WERI-Rb-1 (cell line): ENCODE measurements around the gene NUDT1.
"Not testable (repeated sequence)": the region's sequence is repeated elsewhere in the genome, so short reads cannot be mapped to it uniquely, and the experiment has no call there.

Experiments
- DNase-seq: peaks from one replicate; pipeline ENCODE4 v3.0.0-alpha.2; 2020
- H3K27ac ChIP-seq: fragments of 250-450 bp; sonication (Bioruptor Pico); 2 replicates; pipeline ENCODE4 v1.5.1; 2020; ENCODE audit warnings: mild to moderate bottlenecking, moderate library complexity
- H3K27me3 ChIP-seq: fragments of 250-450 bp; sonication (Bioruptor Pico); 2 replicates; pipeline ENCODE4 v1.5.1; 2021; ENCODE audit warnings: mild to moderate bottlenecking, low read depth, moderate library complexity; ENCODE audit not compliant: insufficient read depth, severe bottlenecking
- H3K36me3 ChIP-seq: fragments of 250-450 bp; sonication (Bioruptor Pico); 2 replicates; pipeline ENCODE4 v1.5.1; 2020; ENCODE audit warnings: mild to moderate bottlenecking, moderate library complexity
- H3K4me3 ChIP-seq: 2 replicates; pipeline ENCODE4 v1.5.1; 2011; ENCODE audit warnings: low read depth, mild to moderate bottlenecking, control low read depth, low read length
- H3K9me3 ChIP-seq: fragments of 250-450 bp; sonication (Bioruptor Pico); 2 replicates; pipeline ENCODE4 v1.5.1; 2021; ENCODE audit warnings: mild to moderate bottlenecking, moderate library complexity; ENCODE audit not compliant: severe bottlenecking
- TF ChIP-seq, protein P1 (sequence below): IDR thresholded peaks from 2 replicates; pipeline ENCODE4 v1.5.1; 2011; ENCODE audit warnings: low read depth, mild to moderate bottlenecking, control low read depth, inconsistent platforms, low read length

NUDT1 gene

GRCh38 chr7:2263176-2263575 is 21.1 kb downstream of the NUDT1 start:
- Histone ChIP-seq H3K27ac (peak overlapping the region; percentile 60), H3K9me3 (no peaks in the 10 kb centered on the region), H3K27me3 (no peaks in the 10 kb centered on the region), H3K4me3 (no peak overlapping the region), H3K36me3 (peaks cover 37% of the 10 kb centered on the region)
- TF ChIP-seq, protein P1, sequence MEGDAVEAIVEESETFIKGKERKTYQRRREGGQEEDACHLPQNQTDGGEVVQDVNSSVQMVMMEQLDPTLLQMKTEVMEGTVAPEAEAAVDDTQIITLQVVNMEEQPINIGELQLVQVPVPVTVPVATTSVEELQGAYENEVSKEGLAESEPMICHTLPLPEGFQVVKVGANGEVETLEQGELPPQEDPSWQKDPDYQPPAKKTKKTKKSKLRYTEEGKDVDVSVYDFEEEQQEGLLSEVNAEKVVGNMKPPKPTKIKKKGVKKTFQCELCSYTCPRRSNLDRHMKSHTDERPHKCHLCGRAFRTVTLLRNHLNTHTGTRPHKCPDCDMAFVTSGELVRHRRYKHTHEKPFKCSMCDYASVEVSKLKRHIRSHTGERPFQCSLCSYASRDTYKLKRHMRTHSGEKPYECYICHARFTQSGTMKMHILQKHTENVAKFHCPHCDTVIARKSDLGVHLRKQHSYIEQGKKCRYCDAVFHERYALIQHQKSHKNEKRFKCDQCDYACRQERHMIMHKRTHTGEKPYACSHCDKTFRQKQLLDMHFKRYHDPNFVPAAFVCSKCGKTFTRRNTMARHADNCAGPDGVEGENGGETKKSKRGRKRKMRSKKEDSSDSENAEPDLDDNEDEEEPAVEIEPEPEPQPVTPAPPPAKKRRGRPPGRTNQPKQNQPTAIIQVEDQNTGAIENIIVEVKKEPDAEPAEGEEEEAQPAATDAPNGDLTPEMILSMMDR: no peak
- DNase-seq: no peak

- H3K36me3 ChIP-seq: peaks cover 37% of the 10 kb centered on the region
- H3K4me3 ChIP-seq: no peak overlapping the region
- no peaks in the 10 kb centered on the region for H3K27me3 ChIP-seq
- TF ChIP-seq, protein P1: no peak
- H3K9me3 ChIP-seq: no peaks in the 10 kb centered on the region
- H3K27ac ChIP-seq: no peak overlapping the region
- DNase-seq: no peak
Observed at GRCh38 chr7:2264158-2264557, 22.1 kb downstream of the NUDT1 start.

DNA sequence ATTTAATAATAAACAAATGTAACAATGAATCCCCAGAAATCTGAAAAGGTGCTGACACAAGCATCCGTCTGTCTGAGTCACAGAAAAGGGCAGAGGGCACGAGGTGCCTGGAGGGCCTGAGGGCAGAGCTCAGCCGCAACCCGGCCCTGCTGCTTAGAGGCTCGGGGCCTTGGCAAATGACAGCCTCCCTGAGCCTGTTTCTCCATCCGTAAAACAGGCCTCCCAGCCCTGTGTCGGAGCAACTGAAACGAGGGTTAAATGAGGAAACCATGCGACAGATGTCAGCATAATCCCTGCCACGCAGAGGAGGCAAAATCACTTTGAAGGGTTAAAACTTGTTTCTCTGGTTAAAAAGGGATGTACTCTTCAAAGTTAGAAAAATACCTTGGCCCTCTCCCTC is 24.9 kb downstream of the NUDT1 start:
- H3K27me3 ChIP-seq: no peaks in the 10 kb centered on the region
- no peaks in the 10 kb centered on the region for H3K9me3 ChIP-seq
- TF ChIP-seq, protein P1: no peak
- peaks cover 27% of the 10 kb centered on the region for H3K36me3 ChIP-seq
- H3K27ac ChIP-seq: peak overlapping the region; percentile 95
- DNase-seq: peak; percentile 82
- H3K4me3 ChIP-seq: no peak overlapping the region

DNA sequence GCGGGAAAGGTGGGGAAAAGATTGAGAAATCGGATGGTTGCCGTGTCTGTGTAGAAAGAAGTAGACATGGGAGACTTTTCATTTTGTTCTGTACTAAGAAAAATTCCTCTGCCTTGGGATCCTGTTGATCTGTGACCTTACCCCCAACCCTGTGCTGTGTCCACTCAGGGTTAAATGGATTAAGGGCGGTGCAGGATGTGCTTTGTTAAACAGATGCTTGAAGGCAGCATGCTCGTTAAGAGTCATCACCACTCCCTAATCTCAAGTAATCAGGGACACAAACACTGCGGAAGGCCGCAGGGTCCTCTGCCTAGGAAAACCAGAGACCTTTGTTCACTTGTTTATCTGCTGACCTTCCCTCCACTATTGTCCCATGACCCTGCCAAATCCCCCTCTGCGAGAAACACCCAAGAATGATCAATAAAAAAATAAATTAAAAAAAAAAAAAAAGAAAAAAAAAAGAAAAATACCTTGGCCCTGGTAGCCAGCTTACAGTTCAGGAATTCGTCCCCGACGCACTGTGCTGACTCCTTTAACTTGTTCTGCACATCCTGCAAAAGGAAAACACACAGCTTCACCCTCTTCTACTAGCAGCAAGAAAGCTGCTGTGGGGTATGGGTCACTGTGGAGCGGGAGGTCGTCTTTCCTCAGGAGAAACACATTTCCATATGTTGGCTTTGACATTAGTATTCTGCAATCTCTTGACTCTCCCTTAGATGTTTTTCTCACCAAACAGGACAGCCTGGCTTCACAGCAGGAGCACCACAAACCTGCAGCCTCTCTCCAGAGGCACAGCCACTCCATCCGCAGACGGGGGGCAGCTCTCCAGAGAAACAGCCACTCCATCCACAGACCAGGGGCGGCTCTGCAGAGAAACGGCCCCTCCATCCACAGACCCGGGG is 27.3 kb downstream of the NUDT1 start:
- peak overlapping the region; percentile 73 for H3K27ac ChIP-seq
- H3K27me3 ChIP-seq, H3K4me3 ChIP-seq, H3K9me3 ChIP-seq, DNase-seq: not testable (repeated sequence)
- H3K36me3 ChIP-seq: peaks cover 14% of the 10 kb centered on the region

GRCh38 chr7:2269991-2270460 is 28.0 kb downstream of the NUDT1 start:
- Histone ChIP-seq H3K4me3 (no peak overlapping the region), H3K27me3 (no peaks in the 10 kb centered on the region), H3K9me3 (no peaks in the 10 kb centered on the region), H3K27ac (peak overlapping the region; percentile 73), H3K36me3 (peaks cover 12% of the 10 kb centered on the region)
- DNase-seq: no peak
- TF ChIP-seq, protein P1: no peak

DNA sequence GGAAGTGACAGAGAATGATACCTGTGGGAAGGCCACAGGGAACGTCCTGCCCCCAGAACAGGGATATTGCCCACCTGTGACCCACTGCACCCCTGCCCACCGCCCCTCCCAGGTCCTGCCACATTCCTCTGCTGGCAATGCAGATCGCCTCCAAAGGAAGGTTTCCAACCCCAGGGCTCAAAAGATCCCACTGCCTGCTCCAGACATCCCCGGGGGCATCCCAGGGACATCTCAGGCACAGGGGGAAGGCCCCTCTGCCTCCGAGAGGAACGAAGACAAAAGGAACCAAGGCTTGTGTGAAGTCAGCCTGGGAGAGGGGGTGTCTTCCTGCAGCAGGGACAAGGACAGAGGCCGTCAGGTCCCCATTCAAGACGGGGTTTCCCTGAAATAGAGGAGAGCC is 28.5 kb downstream of the NUDT1 start:
- H3K36me3 ChIP-seq: peaks cover 12% of the 10 kb centered on the region
- H3K27ac ChIP-seq: peak overlapping the region; percentile 73
- no peaks in the 10 kb centered on the region for H3K27me3 ChIP-seq
- no peak for DNase-seq
- no peaks in the 10 kb centered on the region for H3K9me3 ChIP-seq
- no peak overlapping the region for H3K4me3 ChIP-seq
- TF ChIP-seq, protein P1: no peak
